SJSA1 (cell line): Measurements from ENCODE around the gene RPEL1. TPM values are rescaled to one million over a fixed set of nuclear protein-coding genes. Genes with fewer than 3 reads are reported as not detected.

Experiments
- DNase-seq, 2 experiments: peaks; one replicate each; pipeline ENCODE4 v3.0.0-alpha.2; 2015 to 2020; ENCODE audit warnings: low spot score in 2 of 2, low read depth in 1 of 2
- H3K27ac ChIP-seq: fragments of 250-450 bp; sonication (Bioruptor Pico); 2 replicates; pipeline ENCODE4 v1.5.1; 2020; ENCODE audit warnings: mild to moderate bottlenecking, moderate library complexity
- H3K27me3 ChIP-seq: fragments of 250-450 bp; sonication (Bioruptor Pico); replicated peaks from 2 replicates; pipeline ENCODE4 v1.5.1; 2020; ENCODE audit warnings: mild to moderate bottlenecking, moderate library complexity
- H3K36me3 ChIP-seq: fragments of 250-450 bp; sonication (Bioruptor Pico); 2 replicates; pipeline ENCODE4 v1.5.1; 2020; ENCODE audit warnings: mild to moderate bottlenecking
- H3K4me1 ChIP-seq: fragments of 250-450 bp; sonication (Bioruptor Pico); replicated peaks from 2 replicates; pipeline ENCODE4 v1.6.1; 2021; ENCODE audit warnings: mild to moderate bottlenecking
- H3K4me3 ChIP-seq: fragments of 250-450 bp; sonication (Bioruptor Pico); 2 replicates; pipeline ENCODE4 v1.5.1; 2020; ENCODE audit warnings: mild to moderate bottlenecking
- H3K9me3 ChIP-seq: fragments of 250-450 bp; sonication (Bioruptor Pico); replicated peaks from 2 replicates; pipeline ENCODE4 v1.5.1; 2020; ENCODE audit warnings: mild to moderate bottlenecking
- total RNA-seq: library from RNA; depleted of rRNA; stranded (reverse); fragments of >200 nt; shearing (Covaris generic); gene quantifications from 2 replicates; pipeline ENCODE4 v1.2.3, GENCODE V29; 2014; rRNA removed

Gene RPEL1
- total RNA-seq, 1 experiment from 2014 or later, result 0.13 TPM

DNA sequence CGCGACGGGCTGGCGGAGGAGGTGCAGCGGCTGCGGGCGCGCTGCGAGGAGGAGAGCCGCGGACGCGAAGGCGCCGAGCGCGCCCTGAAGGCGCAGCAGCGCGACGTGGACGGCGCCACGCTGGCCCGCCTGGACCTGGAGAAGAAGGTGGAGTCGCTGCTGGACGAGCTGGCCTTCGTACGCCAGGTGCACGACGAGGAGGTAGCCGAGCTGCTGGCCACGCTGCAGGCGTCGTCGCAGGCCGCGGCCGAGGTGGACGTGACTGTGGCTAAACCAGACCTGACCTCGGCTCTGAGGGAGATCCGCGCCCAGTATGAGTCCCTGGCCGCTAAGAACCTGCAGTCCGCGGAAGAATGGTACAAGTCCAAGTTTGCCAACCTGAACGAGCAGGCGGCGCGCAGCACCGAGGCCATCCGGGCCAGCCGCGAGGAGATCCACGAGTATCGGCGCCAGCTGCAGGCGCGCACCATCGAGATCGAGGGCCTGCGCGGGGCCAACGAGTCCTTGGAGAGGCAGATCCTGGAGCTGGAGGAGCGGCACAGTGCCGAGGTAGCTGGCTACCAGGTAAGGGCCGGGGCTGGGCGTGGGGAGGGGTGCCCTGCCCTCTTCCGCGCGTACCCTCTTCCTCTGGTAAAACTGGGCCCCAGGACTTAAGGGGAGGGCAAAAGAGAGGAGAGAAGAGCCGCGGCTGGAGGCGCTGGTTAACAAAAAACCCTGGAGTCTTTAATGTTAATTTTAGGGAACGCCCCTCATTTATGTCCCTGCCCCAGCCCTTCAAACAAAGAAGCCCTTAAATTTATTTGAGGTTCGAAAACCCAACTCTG, 32.2 kb downstream of the RPEL1 start:
- peaks cover 16% of the 10 kb centered on the region for H3K9me3 ChIP-seq
- no peak overlapping the region for H3K27ac ChIP-seq
- H3K36me3 ChIP-seq, result no peaks in the 10 kb centered on the region
- H3K27me3 ChIP-seq, result peaks cover 52% of the 10 kb centered on the region
- H3K4me3 ChIP-seq, result peak overlapping the region; percentile 17; the same call in 1 of the 2 replicates
- peaks cover 22% of the 10 kb centered on the region for H3K4me1 ChIP-seq
- DNase-seq, result no peak

DNA sequence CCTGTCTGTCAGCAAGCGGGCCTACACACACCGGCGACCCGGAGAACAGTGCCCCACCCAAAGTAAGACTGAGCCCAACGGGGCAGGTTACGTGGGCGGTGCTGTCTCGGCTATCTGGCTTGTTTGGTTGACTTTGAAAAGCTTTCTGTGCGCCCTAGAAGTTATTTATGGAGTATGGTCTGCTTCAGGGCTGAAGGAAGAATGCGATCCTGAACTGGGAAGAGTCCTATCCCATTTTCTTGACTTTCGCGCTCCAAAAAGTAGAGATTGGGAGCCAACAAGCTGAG, 32.8 kb downstream of the RPEL1 start:
- Histone ChIP-seq H3K27me3 (peaks cover 52% of the 10 kb centered on the region), H3K9me3 (peaks cover 16% of the 10 kb centered on the region), H3K27ac (no peak overlapping the region), H3K36me3 (no peaks in the 10 kb centered on the region), H3K4me3 (no peak overlapping the region), H3K4me1 (peaks cover 17% of the 10 kb centered on the region)
- no peak for DNase-seq

DNA sequence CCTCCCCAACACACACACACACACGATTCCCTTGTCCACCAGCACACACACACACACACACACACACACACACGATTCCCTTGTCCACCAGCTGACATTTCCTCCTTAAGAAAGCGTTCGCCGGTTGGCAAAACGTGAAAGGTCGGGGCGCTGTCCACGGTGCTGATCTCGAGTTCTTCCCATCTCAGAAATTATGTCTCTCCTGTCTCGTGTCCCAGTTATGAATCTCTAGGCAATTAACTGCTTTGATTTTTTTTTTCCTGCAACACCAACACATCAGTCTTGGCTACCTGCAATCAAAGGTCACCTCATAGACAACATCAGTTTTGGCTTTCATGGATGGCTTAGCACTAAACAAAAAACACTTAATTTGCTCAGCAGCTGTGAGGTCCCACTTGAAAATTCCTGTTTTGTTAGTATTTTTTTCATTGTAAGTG, 33.2 kb downstream of the RPEL1 start:
- Histone ChIP-seq H3K4me1 (peaks cover 13% of the 10 kb centered on the region), H3K27ac (no peak overlapping the region), H3K27me3 (peaks cover 52% of the 10 kb centered on the region), H3K4me3 (no peak overlapping the region), H3K9me3 (peaks cover 16% of the 10 kb centered on the region), H3K36me3 (no peaks in the 10 kb centered on the region)
- peak in 1 of 2 experiments; percentile 26 for DNase-seq

DNA sequence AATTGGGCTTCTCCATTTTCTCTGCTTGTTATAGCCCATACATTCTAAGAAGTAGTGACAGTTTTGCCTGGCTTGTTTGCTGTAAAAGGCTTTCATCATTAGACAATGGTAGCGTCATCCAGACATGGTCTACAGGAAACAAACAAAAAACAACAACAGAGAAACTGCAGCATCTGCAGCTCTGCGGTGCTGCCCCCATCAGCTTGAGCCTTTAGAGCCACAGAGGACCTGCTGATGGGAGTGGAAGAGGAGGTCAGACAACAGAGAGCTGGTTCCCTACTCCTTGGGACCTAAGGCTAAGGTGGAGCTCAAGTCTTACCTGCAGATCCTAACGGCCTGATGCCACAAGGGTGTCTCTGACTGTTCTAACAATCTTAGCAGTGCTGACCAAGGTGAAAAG, 34.3 kb downstream of the RPEL1 start:
- H3K4me1 ChIP-seq, result peaks cover 10% of the 10 kb centered on the region
- H3K4me3 ChIP-seq, result no peak overlapping the region
- no peak overlapping the region for H3K27ac ChIP-seq
- peaks cover 52% of the 10 kb centered on the region for H3K27me3 ChIP-seq
- DNase-seq, result no peak
- H3K9me3 ChIP-seq, result peaks cover 16% of the 10 kb centered on the region
- no peaks in the 10 kb centered on the region for H3K36me3 ChIP-seq

DNA sequence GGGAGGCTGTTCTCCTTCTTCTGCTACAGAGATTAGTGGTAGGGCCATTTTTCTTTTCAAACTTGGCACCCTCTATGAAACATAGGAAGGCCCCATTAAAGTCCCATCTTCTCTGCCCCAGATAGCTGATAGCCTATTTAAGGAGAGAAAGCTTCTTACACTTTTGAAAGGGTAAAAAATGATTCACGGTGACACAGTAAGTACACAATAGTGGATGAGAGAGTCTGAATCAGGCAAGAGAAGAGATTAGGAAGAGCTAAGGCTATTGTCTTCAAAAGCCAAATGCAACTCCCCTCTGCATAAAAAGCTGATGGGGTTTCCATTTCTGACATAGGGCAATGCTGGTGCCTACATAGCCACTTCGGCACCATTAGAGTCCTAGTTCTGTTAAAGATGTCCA, 34.8 kb downstream of the RPEL1 start:
- Histone ChIP-seq H3K9me3 (peaks cover 16% of the 10 kb centered on the region), H3K4me3 (no peak overlapping the region), H3K4me1 (peaks cover 10% of the 10 kb centered on the region), H3K27me3 (peaks cover 51% of the 10 kb centered on the region), H3K36me3 (no peaks in the 10 kb centered on the region), H3K27ac (no peak overlapping the region)
- no peak for DNase-seq

DNA sequence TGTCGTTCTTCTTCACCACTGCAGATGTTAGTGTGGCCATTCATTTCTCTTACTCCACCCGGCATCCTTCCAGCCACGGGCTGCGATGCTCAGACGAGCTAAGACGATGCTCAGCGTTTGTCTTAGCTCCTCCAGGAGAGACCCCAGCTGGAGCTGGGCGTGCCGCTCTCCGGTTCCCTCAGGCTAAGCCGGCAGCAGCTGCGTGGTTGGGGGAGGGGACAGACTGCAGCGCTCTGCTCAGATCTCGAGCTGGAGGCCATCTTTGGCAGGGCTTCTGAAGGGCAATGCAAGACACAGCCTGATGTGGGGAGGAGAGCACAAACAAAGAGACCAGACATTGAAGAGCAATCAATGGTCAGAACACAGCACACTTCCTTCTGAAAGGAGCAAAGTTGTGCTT, 36.1 kb downstream of the RPEL1 start:
- H3K4me1 ChIP-seq, result peaks cover 10% of the 10 kb centered on the region
- peaks cover 39% of the 10 kb centered on the region for H3K27me3 ChIP-seq
- peaks cover 16% of the 10 kb centered on the region for H3K9me3 ChIP-seq
- no peak for DNase-seq
- no peak overlapping the region for H3K27ac ChIP-seq
- no peaks in the 10 kb centered on the region for H3K36me3 ChIP-seq
- H3K4me3 ChIP-seq, result no peak overlapping the region

DNA sequence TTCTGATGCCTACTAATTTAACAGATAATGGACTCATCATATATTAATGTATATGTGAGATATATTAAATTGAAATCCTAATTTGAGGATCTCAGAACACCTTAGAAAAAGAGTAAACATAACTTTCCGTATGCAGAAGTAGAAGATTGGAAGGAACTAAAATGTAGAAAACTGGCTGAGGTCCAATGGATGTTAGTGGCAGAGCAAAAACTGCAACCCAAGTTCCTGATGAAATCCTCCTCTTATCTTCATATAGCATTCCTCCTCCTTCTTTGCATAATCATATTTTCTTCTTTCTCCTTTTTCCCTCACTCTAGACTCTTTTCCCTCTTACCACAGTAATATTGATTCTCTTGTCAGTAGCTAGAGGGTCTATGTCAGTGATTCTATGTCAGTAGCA, 37.3 kb downstream of the RPEL1 start:
- Histone ChIP-seq H3K27ac (no peak overlapping the region), H3K27me3 (peaks cover 28% of the 10 kb centered on the region), H3K4me3 (no peak overlapping the region), H3K36me3 (no peaks in the 10 kb centered on the region), H3K4me1 (no peaks in the 10 kb centered on the region), H3K9me3 (peaks cover 6% of the 10 kb centered on the region)
- no peak for DNase-seq

DNA sequence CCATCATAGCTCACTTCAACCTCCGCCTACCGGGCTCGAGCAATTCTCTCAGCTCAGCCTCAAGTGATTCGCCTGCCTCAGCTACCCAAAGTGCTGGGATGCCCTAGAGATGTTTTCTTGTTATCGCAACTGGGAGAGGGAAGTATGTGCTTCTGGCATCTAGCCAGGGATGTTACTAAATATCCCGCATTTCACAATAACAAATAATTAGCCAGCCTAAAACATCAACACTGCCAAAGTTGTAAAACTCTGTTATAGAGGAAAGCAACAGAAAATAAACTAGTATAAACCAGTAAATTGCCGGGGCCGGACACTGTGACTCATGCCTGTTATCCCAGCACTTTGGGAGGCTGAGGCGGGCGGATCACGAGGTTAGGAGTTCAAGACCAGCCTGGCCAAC, 38.5 kb downstream of the RPEL1 start:
- H3K27ac ChIP-seq, result no peak overlapping the region
- H3K36me3 ChIP-seq, result no peaks in the 10 kb centered on the region
- H3K4me1 ChIP-seq, result no peaks in the 10 kb centered on the region
- no peaks in the 10 kb centered on the region for H3K9me3 ChIP-seq
- peak in 1 of 2 experiments; percentile 29 for DNase-seq
- no peak overlapping the region for H3K4me3 ChIP-seq
- H3K27me3 ChIP-seq, result peaks cover 25% of the 10 kb centered on the region

DNA sequence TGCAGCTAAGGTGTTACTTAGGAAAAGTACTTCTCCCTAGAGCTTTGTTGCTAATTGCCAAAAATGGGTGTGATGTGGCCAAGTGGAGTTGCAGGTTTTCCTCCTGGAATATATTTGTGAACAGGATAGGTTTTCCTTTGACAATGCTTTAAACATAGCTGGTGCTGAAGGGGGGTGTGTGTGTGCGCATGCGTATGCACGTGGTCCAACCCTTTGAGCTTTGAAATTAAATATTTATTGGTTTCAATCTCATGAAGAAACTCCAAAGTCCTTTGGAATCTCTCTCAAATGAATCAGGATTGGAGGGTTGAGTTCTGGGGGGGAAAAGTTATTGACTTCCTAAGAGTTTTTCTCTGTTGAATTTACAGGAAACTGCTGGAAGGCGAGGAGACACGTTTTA, 42.3 kb downstream of the RPEL1 start:
- Histone ChIP-seq H3K4me3 (no peak overlapping the region), H3K27ac (no peak overlapping the region), H3K9me3 (no peaks in the 10 kb centered on the region), H3K36me3 (no peaks in the 10 kb centered on the region), H3K27me3 (peaks cover 19% of the 10 kb centered on the region; the same call in 1 of the 2 replicates), H3K4me1 (no peaks in the 10 kb centered on the region)
- DNase-seq, result no peak

DNA sequence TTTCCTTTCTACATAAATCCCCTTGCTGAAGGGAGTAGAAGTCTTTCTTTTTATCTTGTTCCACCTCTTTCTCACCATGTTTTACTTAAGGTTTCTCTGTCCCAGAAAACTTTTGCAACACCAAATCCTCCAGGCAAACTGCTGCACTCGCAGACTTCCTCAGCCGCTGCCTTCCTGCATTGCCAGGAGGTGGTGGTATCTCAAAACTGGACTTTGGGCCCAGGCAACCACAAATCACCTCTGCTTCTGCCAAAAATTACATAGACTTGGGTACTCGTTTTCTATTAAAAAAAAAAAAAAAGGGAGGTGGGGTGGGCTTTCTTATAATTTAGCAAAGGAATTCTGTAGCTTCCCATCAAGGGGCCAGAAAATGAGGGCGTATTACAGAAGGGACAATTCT, 45.9 kb downstream of the RPEL1 start:
- peaks cover 19% of the 10 kb centered on the region; the same call in 1 of the 2 replicates for H3K27me3 ChIP-seq
- no peak overlapping the region for H3K4me3 ChIP-seq
- H3K27ac ChIP-seq, result no peak overlapping the region
- no peaks in the 10 kb centered on the region for H3K9me3 ChIP-seq
- DNase-seq, result no peak
- no peaks in the 10 kb centered on the region for H3K36me3 ChIP-seq
- 0 out of 2 replicates have a peak, but pooled peaks cover 4% of the 10 kb centered on the region for H3K4me1 ChIP-seq

DNA sequence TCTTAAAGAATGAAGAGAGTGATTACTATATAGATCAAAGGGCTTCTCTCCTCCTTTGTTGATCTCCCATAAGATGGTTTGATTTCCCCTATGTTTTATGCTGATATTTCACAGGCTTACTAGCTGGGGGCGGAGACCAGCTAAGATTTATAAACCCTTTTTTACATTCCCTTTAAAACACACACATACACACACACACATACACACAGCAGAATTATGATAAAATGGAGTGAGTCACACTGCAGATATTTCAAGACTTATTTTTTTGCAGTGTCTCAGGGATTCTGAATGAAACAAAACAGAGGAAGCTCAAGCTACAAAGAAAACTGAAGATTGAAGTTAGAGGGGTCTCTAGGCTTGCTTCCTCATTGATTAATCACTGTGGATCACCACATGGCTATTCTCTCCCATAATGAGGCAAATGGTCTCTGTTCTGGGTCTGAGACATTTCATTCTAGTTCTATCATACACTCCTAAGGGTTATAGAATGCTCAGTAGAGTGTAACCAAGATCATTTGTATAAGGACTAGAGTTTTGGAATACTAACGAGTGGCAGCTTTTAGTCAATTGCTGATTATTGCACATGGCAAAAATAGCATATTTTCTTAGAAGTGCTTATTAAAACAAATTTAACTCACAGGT, 49.8 kb downstream of the RPEL1 start:
- H3K4me3 ChIP-seq, result no peak overlapping the region
- DNase-seq, result peak in 1 of 2 experiments; percentile 18

More for the DNA sequence above, 49.8 kb downstream of the RPEL1 start:
- Histone ChIP-seq H3K36me3 (no peaks in the 10 kb centered on the region), H3K27me3 (peaks cover 5% of the 10 kb centered on the region; the same call in 1 of the 2 replicates), H3K4me1 (0 out of 2 replicates have a peak, but pooled peaks cover 4% of the 10 kb centered on the region), H3K9me3 (no peaks in the 10 kb centered on the region), H3K27ac (no peak overlapping the region)

Other genes with a start within 250 kb of the RPEL1 start
- gene NT5C2, start 52.6 kb upstream of the RPEL1 start, total RNA-seq, result 97.2 and 107 TPM in 2 replicates
- 0.42 and 1.7 TPM in 2 replicates for gene INA, start 31.3 kb downstream of the RPEL1 start, total RNA-seq
- 36.9 and 41.8 TPM in 2 replicates for gene PCGF6, start 105.3 kb downstream of the RPEL1 start, total RNA-seq
- 11.1 and 12.8 TPM in 2 replicates for gene TAF5, start 122.1 kb downstream of the RPEL1 start, total RNA-seq
- gene ATP5MK, start 150.6 kb downstream of the RPEL1 start, total RNA-seq, result 457 and 813 TPM in 2 replicates
- 17.1 and 25.8 TPM in 2 replicates for gene PDCD11, start 150.7 kb downstream of the RPEL1 start, total RNA-seq
- not detected in 2 replicates for gene CALHM2, start 206.5 kb downstream of the RPEL1 start, total RNA-seq
- not detected in 2 replicates for gene CALHM1, start 213.0 kb downstream of the RPEL1 start, total RNA-seq
- gene CALHM3, start 233.4 kb downstream of the RPEL1 start, total RNA-seq, result not detected in 2 replicates
- not detected in 2 replicates for gene NEURL1, start 247.8 kb downstream of the RPEL1 start, total RNA-seq